Subcutaneous abdominal adipose tissue (tissue), 5 donors: ENCODE data around the gene PLAA.
"Not testable (repeated sequence)": the region's sequence is repeated elsewhere in the genome, so short reads cannot be mapped to it uniquely, and the experiment has no call there.

Experiments used
- H3K27ac ChIP-seq: one replicate; pipeline ENCODE4 v1.7.0; 2013; ENCODE audit warnings: low read depth, mild to moderate bottlenecking, inconsistent platforms, low read length, moderate library complexity
- H3K27me3 ChIP-seq, 5 donors: one replicate each; pipeline ENCODE4 v1.7.0; 2013; ENCODE audit warnings: low read length in 5 of 5, inconsistent platforms in 1 of 5; ENCODE audit not compliant: control insufficient read depth in 5 of 5, insufficient read depth in 4 of 5
- H3K36me3 ChIP-seq, 5 donors: one replicate each; pipeline ENCODE4 v1.7.0; 2013; ENCODE audit warnings: low read length in 5 of 5; ENCODE audit not compliant: control insufficient read depth in 5 of 5, insufficient read depth in 5 of 5
- H3K4me1 ChIP-seq, 5 donors: one replicate each; pipeline ENCODE4 v1.7.0; 2013; ENCODE audit warnings: low read length in 5 of 5, mild to moderate bottlenecking in 3 of 5, moderate library complexity in 1 of 5; ENCODE audit not compliant: control insufficient read depth in 5 of 5, insufficient read depth in 5 of 5
- H3K4me3 ChIP-seq, 5 donors: one replicate each; pipeline ENCODE4 v1.7.0; 2013; ENCODE audit warnings: low read length in 5 of 5, low read depth in 1 of 5
- H3K9ac ChIP-seq, 5 donors: one replicate each; pipeline ENCODE4 v1.7.0; 2013; ENCODE audit warnings: low read length in 5 of 5, mild to moderate bottlenecking in 4 of 5, moderate library complexity in 3 of 5
- H3K9me3 ChIP-seq, 5 donors: one replicate each; pipeline ENCODE4 v1.7.0; 2013; ENCODE audit warnings: low read length in 5 of 5; ENCODE audit not compliant: control insufficient read depth in 5 of 5
- donor health status: healthy.
- donor health status: healthy.
- donor health status: healthy.
- donor health status: healthy.
- donor health status: healthy.

Gene PLAA

GRCh38 chr9:26892251-26893029 is 54.6 kb downstream of the PLAA start, which contains the start of gene CAAP1:
Gene CAAP1, minus strand, starts transcription at chr9:26892802. Its CDS starts 87 bp downstream, at chr9:26892715.
- Histone ChIP-seq H3K36me3 (no peaks in the 10 kb centered on the region), H3K27me3 (no peaks in the 10 kb centered on the region), H3K4me1 (peaks cover 0 to 18% (median 17%) of the 10 kb centered on the region in 5 donors)

GRCh38 chr9:26891726-26892125 is 55.3 kb downstream of the PLAA start:
- Histone ChIP-seq H3K9ac (peak overlapping the region; percentile 95 to 98 (median 96)), H3K4me3 (peak overlapping the region; percentile 93 to 99 (median 98)), H3K36me3 (no peaks in the 10 kb centered on the region)

More at GRCh38 chr9:26892251-26893029, 54.6 kb downstream of the PLAA start, which contains the start of gene CAAP1:
- Histone ChIP-seq H3K9me3 (peaks cover 0 to 8% (median 3%) of the 10 kb centered on the region in 5 donors), H3K4me3 (peak within 1 kb of the TSS; percentile 93 to 99 (median 98)), H3K27ac (peak within 1 kb of the TSS; percentile 93), H3K9ac (peak within 1 kb of the TSS; percentile 95 to 98 (median 96))

GRCh38 chr9:26888271-26888670 is 58.8 kb downstream of the PLAA start:
- Histone ChIP-seq H3K4me1 (peaks cover 0 to 17% (median 17%) of the 10 kb centered on the region in 5 donors), H3K27me3 (no peaks in the 10 kb centered on the region), H3K9me3 (no peaks in the 10 kb centered on the region), H3K27ac (no peak overlapping the region), H3K4me3 (no peak overlapping the region), H3K9ac (no peak overlapping the region), H3K36me3 (peaks cover 0 to 10% (median 1%) of the 10 kb centered on the region in 5 donors)

More at GRCh38 chr9:26891726-26892125, 55.3 kb downstream of the PLAA start:
- peaks cover 0 to 8% (median 3%) of the 10 kb centered on the region in 5 donors for H3K9me3 ChIP-seq
- H3K27ac ChIP-seq: peak overlapping the region; percentile 93
- H3K27me3 ChIP-seq: no peaks in the 10 kb centered on the region
- H3K4me1 ChIP-seq: peaks cover 0 to 18% (median 17%) of the 10 kb centered on the region in 5 donors

- Histone ChIP-seq H3K36me3 (peaks cover 15 to 39% (median 24%) of the 10 kb centered on the region in 5 donors), H3K27ac (no peak overlapping the region), H3K9ac (no peak overlapping the region), H3K9me3 (no peaks in the 10 kb centered on the region), H3K4me3 (no peak overlapping the region), H3K4me1 (no peaks in the 10 kb centered on the region), H3K27me3 (no peaks in the 10 kb centered on the region)
Observed at GRCh38 chr9:26882154-26882553, 64.9 kb downstream of the PLAA start.

- H3K36me3 ChIP-seq: peaks cover 15 to 39% (median 26%) of the 10 kb centered on the region in 5 donors
- H3K27me3 ChIP-seq: no peaks in the 10 kb centered on the region
- H3K9me3 ChIP-seq: peaks cover 0 to 2% (median 0%) of the 10 kb centered on the region in 5 donors
- H3K4me3 ChIP-seq: no peak overlapping the region
- no peak overlapping the region for H3K9ac ChIP-seq
- no peaks in the 10 kb centered on the region for H3K4me1 ChIP-seq
- no peak overlapping the region for H3K27ac ChIP-seq
Observed at GRCh38 chr9:26880262-26880661, 66.8 kb downstream of the PLAA start.

- H3K4me3 ChIP-seq, H3K9ac ChIP-seq: not testable (repeated sequence)
- H3K36me3 ChIP-seq: peaks cover 2 to 17% (median 11%) of the 10 kb centered on the region in 5 donors
Observed at GRCh38 chr9:26875155-26875554, 71.9 kb downstream of the PLAA start.

GRCh38 chr9:26870292-26870691 is 76.8 kb downstream of the PLAA start:
- Histone ChIP-seq H3K4me1 (no peaks in the 10 kb centered on the region), H3K4me3 (no peak overlapping the region), H3K36me3 (peaks cover 2 to 14% (median 5%) of the 10 kb centered on the region in 5 donors), H3K9ac (no peak overlapping the region), H3K9me3 (no peaks in the 10 kb centered on the region), H3K27me3 (no peaks in the 10 kb centered on the region), H3K27ac (no peak overlapping the region)

More at GRCh38 chr9:26875155-26875554, 71.9 kb downstream of the PLAA start:
- H3K27ac ChIP-seq, H3K4me1 ChIP-seq, H3K9me3 ChIP-seq, H3K27me3 ChIP-seq: not testable (repeated sequence)

- Histone ChIP-seq H3K9ac (no peak overlapping the region), H3K4me1 (no peaks in the 10 kb centered on the region), H3K4me3 (no peak overlapping the region), H3K27ac (no peak overlapping the region), H3K36me3 (peaks cover 8 to 23% (median 11%) of the 10 kb centered on the region in 5 donors), H3K27me3 (no peaks in the 10 kb centered on the region), H3K9me3 (no peaks in the 10 kb centered on the region)
Observed at GRCh38 chr9:26863074-26863473, 84.0 kb downstream of the PLAA start.

GRCh38 chr9:26856413-26857032 is 90.5 kb downstream of the PLAA start:
- no peaks in the 10 kb centered on the region for H3K4me1 ChIP-seq
- peaks cover 10 to 52% (median 22%) of the 10 kb centered on the region in 5 donors for H3K36me3 ChIP-seq
- H3K27me3 ChIP-seq: no peaks in the 10 kb centered on the region
- no peak overlapping the region for H3K4me3 ChIP-seq
- H3K9me3 ChIP-seq: no peaks in the 10 kb centered on the region
- no peak overlapping the region for H3K27ac ChIP-seq
- H3K9ac ChIP-seq: no peak overlapping the region
